ENCODE data around the gene KIF6.

Gene KIF6

GRCh38 chr6:39646751-39647420 is 78.3 kb downstream of the KIF6 start:
- DNase-seq (ENCODE audit: low spot score): no peak
- H3K27ac ChIP-seq: no peak overlapping the region
- no peak for TF ChIP-seq CTCF (IDR thresholded peaks at IDR 0.05)
- no peak overlapping the region for H3K4me3 ChIP-seq

GRCh38 chr6:39642270-39642669 is 82.9 kb downstream of the KIF6 start:
- no peak for DNase-seq (ENCODE audit: low spot score)
- Histone ChIP-seq H3K4me3 (no peak overlapping the region), H3K27ac (no peak overlapping the region)
- TF ChIP-seq CTCF (IDR thresholded peaks at IDR 0.05): no peak

GRCh38 chr6:39638126-39638822 is 86.9 kb downstream of the KIF6 start:
- no peak for DNase-seq (ENCODE audit: low spot score)
- Histone ChIP-seq H3K27ac (no peak overlapping the region), H3K4me3 (no peak overlapping the region)
- no peak for TF ChIP-seq CTCF (IDR thresholded peaks at IDR 0.05)

DNA sequence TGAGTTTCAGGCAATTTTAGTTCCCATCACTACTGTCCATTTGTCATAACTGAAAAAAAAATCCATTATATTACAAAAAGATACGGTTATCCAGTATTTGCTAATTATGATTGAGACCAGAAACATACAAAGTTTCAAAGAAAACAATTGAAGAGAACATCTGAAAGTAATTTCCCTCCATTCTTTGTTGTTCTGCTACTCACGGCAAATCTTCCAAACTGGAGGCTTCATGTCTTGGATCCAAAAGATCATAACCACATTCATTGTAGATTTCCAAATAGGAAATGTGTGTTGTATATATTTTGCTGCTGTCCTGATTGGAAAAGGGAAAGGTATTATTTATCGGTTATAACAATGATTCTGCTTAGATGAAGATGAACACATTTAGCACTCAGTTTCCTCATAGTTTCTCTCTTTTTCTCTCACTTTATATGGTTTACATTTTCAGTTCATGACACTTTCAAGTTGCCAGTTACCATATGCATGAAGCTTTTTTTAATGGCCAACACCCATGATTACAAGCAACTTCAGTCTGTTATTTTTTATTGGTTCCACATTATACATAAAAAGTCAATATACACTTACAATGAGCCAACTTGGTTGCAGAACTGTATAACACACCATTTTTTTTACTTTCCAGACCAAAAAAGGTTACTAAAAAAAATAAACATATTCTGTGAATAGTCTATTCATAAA is 90.4 kb downstream of the KIF6 start:
- DNase-seq (ENCODE audit: low spot score): no peak
- no peak overlapping the region for H3K4me3 ChIP-seq
- no peak overlapping the region for H3K27ac ChIP-seq
- TF ChIP-seq CTCF (IDR thresholded peaks at IDR 0.05): no peak

GRCh38 chr6:39625209-39625608 is 100.0 kb downstream of the KIF6 start:
- Histone ChIP-seq H3K27ac (no peak overlapping the region), H3K4me3 (no peak overlapping the region)
- DNase-seq (ENCODE audit: low spot score): no peak
- TF ChIP-seq CTCF (IDR thresholded peaks at IDR 0.05): no peak

DNA sequence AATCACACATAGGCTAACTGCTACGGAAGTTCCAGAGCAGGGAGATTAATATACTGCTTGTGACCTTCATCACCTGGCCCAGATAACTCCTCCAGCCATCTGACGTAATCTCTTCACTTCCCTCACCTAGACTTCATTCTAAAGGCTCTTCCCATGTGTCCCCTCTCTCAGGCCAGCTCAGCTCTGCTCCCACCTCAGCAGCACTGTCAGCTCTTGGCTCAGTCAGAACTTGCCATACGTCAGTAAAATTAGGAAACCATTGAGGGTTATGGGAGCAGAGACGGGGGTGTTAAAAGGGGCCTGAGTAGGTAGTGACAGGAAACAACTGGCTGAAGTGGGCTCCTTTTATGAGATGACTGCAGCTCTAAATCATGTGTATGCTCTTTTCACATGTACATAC is 101.5 kb downstream of the KIF6 start:
- TF ChIP-seq CTCF (IDR thresholded peaks at IDR 0.05): no peak
- H3K27ac ChIP-seq: no peak overlapping the region
- no peak for DNase-seq (ENCODE audit: low spot score)
- H3K4me3 ChIP-seq: no peak overlapping the region
